SK-N-SH (cell line): Measurements from ENCODE around the gene APOL6. TPM values are rescaled to one million over a fixed set of nuclear protein-coding genes. Genes with fewer than 3 reads are reported as not detected.
A peak's percentile ranks its signal among the peaks of the same experiment; 100 is the strongest.

ENCODE experiments used
- CTCF ChIA-PET: fragments of 300-600, 350-600 bp; formaldehyde crosslinking; extraction: SDS; loops from one replicate; lab custom pipeline; 2021; lab: Yijun Ruan, JAX
- POLR2A ChIA-PET: fragments of 350-600 bp; sonication (Branson Sonifier 250); formaldehyde crosslinking; extraction: SDS; loops from one replicate; lab custom pipeline; 2020; ENCODE audit warnings: antibody characterized with exemption, inconsistent platforms; lab: Yijun Ruan, JAX
- DNase-seq: peaks from one replicate; pipeline ENCODE4 v3.0.0; 2012
- H2AFZ ChIP-seq: fragments of 200-600 bp; sonication (generic); 2 replicates; pipeline ENCODE4 v1.8.1; 2016; ENCODE audit warnings: antibody characterized with exemption, mild to moderate bottlenecking, low read depth
- H3F3A ChIP-seq: fragments of 200-600 bp; sonication (generic); replicated peaks from 2 replicates; pipeline ENCODE3; 2016; ENCODE audit warnings: antibody characterized with exemption, mild to moderate bottlenecking; ENCODE audit not compliant: insufficient read depth
- H3K27ac ChIP-seq, 2 experiments: fragments of 200-500 bp in 1 of 2; fragments of 200-600 bp in 1 of 2; sonication (Bioruptor generic) in 1 of 2; sonication (generic), shearing (Covaris generic) in 1 of 2; 2 replicates each; pipeline versions ENCODE4 v1.5.1 to v1.6.1; 2014 to 2016; ENCODE audit warnings: low read depth in 2 of 2, inconsistent platforms in 1 of 2, low read length in 1 of 2, mild to moderate bottlenecking in 1 of 2, mixed read lengths in 1 of 2
- H3K27me3 ChIP-seq: fragments of 200-600 bp; sonication (generic), shearing (Covaris generic); 2 replicates; pipeline ENCODE4 v1.6.1; 2016; ENCODE audit warnings: mixed run types; ENCODE audit not compliant: insufficient read depth
- H3K36me3 ChIP-seq, 2 experiments: fragments of 200-500 bp in 1 of 2; fragments of 200-600 bp in 1 of 2; sonication (Bioruptor generic) in 1 of 2; sonication (generic) in 1 of 2; replicated peaks in 1 of 2; 2 replicates each; pipeline versions ENCODE3 to v1.5.1; 2014 to 2016; ENCODE audit warnings: low read length in 1 of 2, mild to moderate bottlenecking in 1 of 2; ENCODE audit not compliant: insufficient read depth in 2 of 2, control insufficient read depth in 1 of 2
- H3K4me1 ChIP-seq, 2 experiments: fragments of 200-500 bp in 1 of 2; fragments of 200-600 bp in 1 of 2; sonication (Bioruptor generic) in 1 of 2; sonication (generic), shearing (Covaris generic) in 1 of 2; 2 replicates each; pipeline versions ENCODE4 v1.5.1 to v1.6.1; 2014 to 2016; ENCODE audit warnings: low read depth in 1 of 2, low read length in 1 of 2, mixed run types in 1 of 2; ENCODE audit not compliant: insufficient read depth in 2 of 2, control insufficient read depth in 1 of 2
- H3K4me2 ChIP-seq: fragments of 200-600 bp; sonication (generic), shearing (Covaris generic); 2 replicates; pipeline ENCODE4 v1.6.1; 2017; ENCODE audit warnings: mixed run types
- H3K4me3 ChIP-seq, 2 experiments: fragments of 200-500 bp in 1 of 2; fragments of 200-600 bp in 1 of 2; sonication (Bioruptor generic) in 1 of 2; sonication (generic), shearing (Covaris generic) in 1 of 2; 2 replicates each; pipeline versions ENCODE4 v1.5.1 to v1.8.1; 2014 to 2016; ENCODE audit warnings: low read depth in 2 of 2, inconsistent platforms in 1 of 2, low read length in 1 of 2, mild to moderate bottlenecking in 1 of 2, mixed read lengths in 1 of 2, moderate library complexity in 1 of 2
- H3K79me2 ChIP-seq: fragments of 200-600 bp; sonication (generic); 2 replicates; pipeline ENCODE4 v1.8.1; 2017; ENCODE audit warnings: mild to moderate bottlenecking; ENCODE audit not compliant: insufficient read depth
- H3K9ac ChIP-seq: fragments of 200-600 bp; sonication (generic); 2 replicates; pipeline ENCODE4 v1.6.1; 2017; ENCODE audit warnings: mixed run types
- H3K9me2 ChIP-seq: fragments of 200-600 bp; sonication (generic); 2 replicates; pipeline ENCODE4 v1.6.1; 2017; ENCODE audit warnings: mixed run types
- H3K9me3 ChIP-seq: fragments of 200-600 bp; sonication (generic); 2 replicates; pipeline ENCODE4 v1.6.1; 2017; ENCODE audit warnings: mixed run types, mild to moderate bottlenecking, moderate library complexity
- H4K20me1 ChIP-seq: fragments of 200-600 bp; sonication (generic); 2 replicates; pipeline ENCODE4 v1.6.1; 2017; ENCODE audit warnings: mild to moderate bottlenecking, mixed run types; ENCODE audit not compliant: insufficient read depth
- CHD2 ChIP-seq: fragments of 150-350 bp; IDR thresholded peaks from 2 replicates; pipeline ENCODE4 v1.6.1; 2018; ENCODE audit warnings: low read length; ENCODE audit not compliant: partially characterized antibody
- CTCF ChIP-seq: fragments of 200-600 bp; sonication (generic); IDR thresholded peaks from 2 replicates; pipeline ENCODE4 v1.6.1; 2017; ENCODE audit warnings: antibody characterized with exemption, mild to moderate bottlenecking, moderate library complexity
- EP300 ChIP-seq, 2 experiments: IDR thresholded peaks; 2 replicates each; pipeline versions ENCODE4 v1.4.0 to v1.6.1; 2012; ENCODE audit warnings: borderline replicate concordance in 1 of 2, low read depth in 1 of 2, low read length in 1 of 2
- EZH2phosphoT487 ChIP-seq: fragments of 200-600 bp; sonication (generic); IDR thresholded peaks from 2 replicates; pipeline ENCODE4 v1.6.1; 2017; ENCODE audit warnings: low read depth, mixed run types, mild to moderate bottlenecking, antibody characterized with exemption, moderate library complexity, borderline replicate concordance
- FOSL2 ChIP-seq: IDR thresholded peaks from 2 replicates; pipeline ENCODE4 v1.4.0; 2012; ENCODE audit warnings: low read depth, mild to moderate bottlenecking, moderate library complexity, borderline replicate concordance
- FOXJ3 ChIP-seq: sonication (generic); formaldehyde crosslinking; IDR thresholded peaks from 2 replicates; pipeline ENCODE4 v1.5.1; 2020; ENCODE audit warnings: mild to moderate bottlenecking, missing genetic modification reagents
- FOXM1 ChIP-seq: IDR thresholded peaks from 2 replicates; pipeline ENCODE4 v1.4.0; 2012; ENCODE audit warnings: low read depth, mild to moderate bottlenecking
- GATA2 ChIP-seq: sonication (generic); formaldehyde crosslinking; IDR thresholded peaks from 2 replicates; pipeline ENCODE4 v1.5.0; 2020; ENCODE audit warnings: mild to moderate bottlenecking, missing genetic modification reagents
- JUND ChIP-seq: IDR thresholded peaks from 2 replicates; pipeline ENCODE4 v1.4.0; 2012
- MAX ChIP-seq: IDR thresholded peaks from 2 replicates; pipeline ENCODE4 v1.4.0; 2012; ENCODE audit warnings: low read depth
- MEF2A ChIP-seq: IDR thresholded peaks from 2 replicates; pipeline ENCODE4 v1.4.0; 2012; ENCODE audit warnings: low read depth, borderline replicate concordance
- NFIC ChIP-seq: IDR thresholded peaks from 2 replicates; pipeline ENCODE4 v1.4.0; 2012; ENCODE audit warnings: borderline replicate concordance
- NRF1 ChIP-seq: IDR thresholded peaks from 2 replicates; pipeline ENCODE4 v1.6.1; 2012; ENCODE audit warnings: low read depth, mild to moderate bottlenecking, low read length
- PBX3 ChIP-seq: IDR thresholded peaks from 2 replicates; pipeline ENCODE4; 2012
- POLR2AphosphoS5 ChIP-seq: IDR thresholded peaks from 2 replicates; pipeline ENCODE4 v1.6.1; 2012; ENCODE audit warnings: low read depth, low read length
- RAD21 ChIP-seq: IDR thresholded peaks from 2 replicates; pipeline ENCODE4 v1.6.1; 2012; ENCODE audit warnings: mild to moderate bottlenecking, low read length
- RXRA ChIP-seq: IDR thresholded peaks from 2 replicates; pipeline ENCODE4 v1.4.0; 2012; ENCODE audit warnings: low read depth, mild to moderate bottlenecking, borderline replicate concordance
- SMC3 ChIP-seq: IDR thresholded peaks from 2 replicates; pipeline ENCODE4 v1.6.1; 2012; ENCODE audit warnings: low read depth, low read length, improper control_type of control experiment
- TAF1 ChIP-seq: IDR thresholded peaks from 2 replicates; pipeline ENCODE4 v1.6.1; 2012; ENCODE audit warnings: low read depth, mild to moderate bottlenecking, low read length, moderate library complexity, borderline replicate concordance
- TEAD4 ChIP-seq: IDR thresholded peaks from 2 replicates; pipeline ENCODE4 v1.4.0; 2012; ENCODE audit warnings: mild to moderate bottlenecking, borderline replicate concordance; ENCODE audit not compliant: insufficient read depth
- ZBTB33 ChIP-seq: IDR thresholded peaks from 2 replicates; pipeline ENCODE4 v1.4.0; 2012; ENCODE audit warnings: low read depth, borderline replicate concordance
- WGBS: methylation state at CpG from one replicate; pipeline ENCODE4 v1.1.6; 2017; ENCODE audit warnings: low lambda C conversion rate; 5-methylcytosine and 5-hydroxymethylcytosine counted together
- polyA plus RNA-seq, 3 experiments: library from polyadenylated mRNA; depleted of rRNA; stranded (reverse); fragments of >200 nt; gene quantifications; 2 replicates each; pipeline ENCODE4 v1.2.3, GENCODE V29; 2012

Gene APOL6
- polyA plus RNA-seq, 1 of the 3 experiments (the other 2 are of a cell fraction) = 0.90 TPM

- no peaks in the 10 kb centered on the region for H3K9me3 ChIP-seq
- H3K36me3 ChIP-seq = no peaks in the 10 kb centered on the region
- H2AFZ ChIP-seq = peak overlapping the region; percentile 36; the same call in 1 of the 2 replicates
- no peaks in the 10 kb centered on the region for H4K20me1 ChIP-seq
- peak overlapping the region; percentile 32 to 57; a peak in 3 of 4 replicates for H3K27ac ChIP-seq
- H3K79me2 ChIP-seq = no peaks in the 10 kb centered on the region
- no peaks in the 10 kb centered on the region for H3K9me2 ChIP-seq
- ChIA-PET CTCF (interaction anchor here (0.8 to 2.4 kb wide), 20 partner anchors 9 to 445 kb away, joined by 3 to 11 read pairs (median 4); partner anchors contain the start of gene MB), POLR2A (no interaction called here)
- no peak overlapping the region for H3K4me3 ChIP-seq
- 96% methylated on average over 9 of the region's 9 CpGs for WGBS
- TF ChIP-seq SMC3 (no peak), FOXJ3 (CRISPR knock-in tag) (no peak), MAX (no peak), NRF1 (no peak), EZH2phosphoT487 (no peak), CTCF (no peak), GATA2 (CRISPR knock-in tag) (no peak)
- peaks cover 9 to 15% of the 10 kb centered on the region in 2 experiments; a peak in 1 of 4 replicates for H3K4me1 ChIP-seq
- H3K27me3 ChIP-seq = no peaks in the 10 kb centered on the region
- DNase-seq = no peak
- no peak overlapping the region for H3K4me2 ChIP-seq
- H3K9ac ChIP-seq = no peak overlapping the region
- H3F3A ChIP-seq = peaks cover 28% of the 10 kb centered on the region
These were observed 17.4 kb upstream of the APOL6 start for GRCh38 chr22:35630891-35631290.

GRCh38 chr22:35631597-35631996 lies 16.6 kb upstream of the APOL6 start:
- Histone ChIP-seq H3K9ac (no peak overlapping the region), H3K36me3 (no peaks in the 10 kb centered on the region), H3K9me2 (no peaks in the 10 kb centered on the region), H4K20me1 (no peaks in the 10 kb centered on the region), H3F3A (peaks cover 28% of the 10 kb centered on the region), H3K27ac (no peak overlapping the region), H2AFZ (no peak overlapping the region), H3K27me3 (no peaks in the 10 kb centered on the region), H3K79me2 (no peaks in the 10 kb centered on the region), H3K4me3 (no peak overlapping the region; a peak in 1 of 4 replicates), H3K4me2 (no peak overlapping the region), H3K9me3 (no peaks in the 10 kb centered on the region), H3K4me1 (peaks cover 5 to 15% of the 10 kb centered on the region in 2 experiments; a peak in 1 of 4 replicates)
- CTCF ChIA-PET = interaction anchor here (0.8 to 2.4 kb wide), 20 partner anchors 10 to 444 kb away, joined by 3 to 11 read pairs (median 4); partner anchors contain the start of gene MB
- 69% methylated on average over 5 of the region's 5 CpGs for WGBS
- POLR2A ChIA-PET = no interaction called here
- DNase-seq = peak; percentile 60
- TF ChIP-seq RAD21 = peak; percentile 74
- no peak for TF ChIP-seq ZBTB33
- TF ChIP-seq GATA2 (CRISPR knock-in tag) = no peak
- no peak for TF ChIP-seq FOXM1
- no peak for TF ChIP-seq NFIC
- TF ChIP-seq FOSL2 = no peak
- TF ChIP-seq TEAD4 = no peak
- TF ChIP-seq CHD2 = no peak
- no peak for TF ChIP-seq JUND
- no peak for TF ChIP-seq TAF1
- no peak for TF ChIP-seq POLR2AphosphoS5
- peak; percentile 61 for TF ChIP-seq CTCF
- TF ChIP-seq RXRA = no peak
- no peak for TF ChIP-seq PBX3
- no peak for TF ChIP-seq EP300 (IDR thresholded peaks at IDR 0.05; ENCODE audit: borderline replicate concordance in 1 of 2, low read depth in 1 of 2, low read length in 1 of 2)
- no peak for TF ChIP-seq MEF2A
- no peak for TF ChIP-seq FOXJ3 (CRISPR knock-in tag)
